GM18867 (cell line): ENCODE data around the gene KRT12.

Source experiments
- ATAC-seq: cut with Tn5 transposase; IDR thresholded peaks from one replicate; pipeline ENCODE4 v1.9.1; 2021; ENCODE audit warnings: mild to moderate bottlenecking, moderate library complexity; ENCODE audit not compliant: unreplicated experiment

Gene KRT12

GRCh38 chr17:40846515-40847144, 20.4 kb downstream of the KRT12 start:
- no peak for ATAC-seq

GRCh38 chr17:40844671-40845107, 22.3 kb downstream of the KRT12 start:
- ATAC-seq, result no peak

GRCh38 chr17:40843242-40843641, 23.8 kb downstream of the KRT12 start:
- no peak for ATAC-seq

- ATAC-seq, result no peak
These were observed 25.8 kb downstream of the KRT12 start for GRCh38 chr17:40841246-40841645.

- no peak for ATAC-seq
These were observed 27.8 kb downstream of the KRT12 start for GRCh38 chr17:40839194-40839593.

- no peak for ATAC-seq
These were observed 31.0 kb downstream of the KRT12 start for GRCh38 chr17:40836020-40836419.

- ATAC-seq, result no peak
These were observed 33.1 kb downstream of the KRT12 start for GRCh38 chr17:40833882-40834281.

- ATAC-seq, result no peak
These were observed 34.2 kb downstream of the KRT12 start for GRCh38 chr17:40832840-40833239.

GRCh38 chr17:40830085-40830776, 36.8 kb downstream of the KRT12 start:
- no peak for ATAC-seq

GRCh38 chr17:40828454-40829044, 38.5 kb downstream of the KRT12 start:
- no peak for ATAC-seq

GRCh38 chr17:40827746-40828453, 39.1 kb downstream of the KRT12 start:
- no peak for ATAC-seq

- ATAC-seq, result no peak
These were observed 41.4 kb downstream of the KRT12 start for GRCh38 chr17:40825599-40825998.

- ATAC-seq, result no peak
These were observed 42.8 kb downstream of the KRT12 start for GRCh38 chr17:40824015-40824832.

GRCh38 chr17:40822132-40822812, 44.8 kb downstream of the KRT12 start, which contains the start of gene KRT10:
TSS of gene KRT10 (minus strand) at chr17:40822614. CDS start at chr17:40822585, 29 bp downstream.
- ATAC-seq, result no peak

- no peak for ATAC-seq
These were observed 45.5 kb downstream of the KRT12 start for GRCh38 chr17:40821536-40821935.

GRCh38 chr17:40820228-40820838, 46.7 kb downstream of the KRT12 start:
- ATAC-seq, result no peak

- ATAC-seq, result no peak
These were observed 47.4 kb downstream of the KRT12 start for GRCh38 chr17:40819528-40820125.

- ATAC-seq, result peak; percentile 81
These were observed 48.1 kb downstream of the KRT12 start for GRCh38 chr17:40818733-40819527.
